GM12892 (cell line): ENCODE results near the gene KLLN.

Experiments used
- POLR2A ChIP-seq: IDR thresholded peaks from 2 replicates; pipeline ENCODE4 v1.6.1; 2011; ENCODE audit warnings: low read depth, low read length, control low read depth
- POLR2AphosphoS5 ChIP-seq: IDR thresholded peaks from 2 replicates; pipeline ENCODE4 v1.6.1; 2011; ENCODE audit warnings: low read depth, low read length, control low read depth
- TAF1 ChIP-seq: IDR thresholded peaks from 2 replicates; pipeline ENCODE4 v1.6.1; 2011; ENCODE audit warnings: low read depth, mild to moderate bottlenecking, control low read depth, low read length, borderline replicate concordance

DNA sequence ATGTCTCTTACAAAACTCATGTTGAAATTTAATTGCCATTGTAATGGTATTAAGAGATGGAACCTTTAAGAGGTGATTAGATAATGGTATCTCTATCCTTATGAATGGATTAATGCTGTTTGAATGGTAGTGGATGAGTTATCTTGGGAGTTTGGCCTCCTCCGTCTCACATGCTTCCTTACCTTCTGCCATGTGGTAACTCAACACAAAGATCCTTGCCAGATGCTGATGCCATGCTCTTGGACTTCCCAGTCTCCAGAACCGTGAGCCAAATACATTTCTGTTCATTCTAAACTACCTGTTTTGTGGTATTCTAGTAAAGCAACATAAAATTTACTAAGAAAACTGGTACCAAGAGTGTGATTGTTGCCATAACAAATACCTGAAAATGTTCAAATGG, 23.3 kb upstream of the KLLN start:
- TF ChIP-seq POLR2AphosphoS5: no peak
- no peak for TF ChIP-seq TAF1
- TF ChIP-seq POLR2A: no peak
